ENCODE measurements around the gene CDH7.

CDH7 gene

DNA sequence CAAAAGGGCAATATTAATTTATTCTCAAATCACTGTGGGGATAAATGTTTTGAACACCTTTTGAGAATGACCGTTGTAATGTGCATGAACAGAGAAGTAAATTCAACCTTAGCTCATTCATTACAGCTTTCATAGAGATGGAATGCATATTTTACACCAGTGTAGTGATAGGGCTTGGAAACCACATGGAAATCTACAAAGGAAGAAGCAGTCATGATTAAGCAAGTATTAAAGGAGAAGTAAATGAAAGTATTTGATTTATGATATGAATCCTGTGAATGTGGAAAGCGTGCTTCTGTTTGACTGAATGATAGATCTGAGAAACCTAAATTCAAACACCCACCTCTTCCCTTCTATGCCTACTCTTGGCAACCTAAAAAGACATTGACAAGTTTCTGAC lies 64.7 kb downstream of the CDH7 start:
- H3K36me3 ChIP-seq (ENCODE audit: control insufficient read depth, insufficient read depth, low read length): no peaks in the 10 kb centered on the region
- H3K27me3 ChIP-seq (replicated peaks; ENCODE audit: control insufficient read depth, insufficient read depth, low read length, poor library complexity, severe bottlenecking): no peaks in the 10 kb centered on the region
- H3K4me1 ChIP-seq (ENCODE audit: control insufficient read depth, insufficient read depth, low read length, poor library complexity, severe bottlenecking): no peaks in the 10 kb centered on the region
- no peak overlapping the region for H3K4me3 ChIP-seq (ENCODE audit: insufficient read depth, low read depth, low read length, poor library complexity, severe bottlenecking)
- DNase-seq: no peak
- H3K27ac ChIP-seq (ENCODE audit: insufficient read depth, low read length, poor library complexity, severe bottlenecking): no peak overlapping the region
- no peaks in the 10 kb centered on the region for H3K9me3 ChIP-seq (ENCODE audit: control insufficient read depth, low read length)

DNA sequence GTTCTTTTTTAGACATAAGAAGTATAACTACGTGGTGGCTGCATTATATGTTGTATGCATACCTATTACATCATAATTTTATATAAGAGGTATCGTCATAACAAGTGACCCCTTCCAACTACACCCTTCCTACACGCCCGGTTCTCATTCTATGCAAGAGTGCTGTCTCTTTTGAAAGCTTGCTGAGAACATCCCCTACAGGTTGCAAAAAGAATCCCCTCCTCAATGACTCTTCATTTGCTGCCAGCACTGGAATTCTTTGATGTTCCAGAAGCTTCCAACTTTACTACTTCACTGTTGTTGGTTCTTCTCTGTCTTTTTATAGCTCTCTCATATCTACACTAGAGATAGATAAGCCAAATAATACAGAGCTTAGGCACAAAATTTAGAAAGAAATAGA lies 66.4 kb downstream of the CDH7 start:
- H3K4me1 ChIP-seq (ENCODE audit: control insufficient read depth, insufficient read depth, low read length, poor library complexity, severe bottlenecking): no peaks in the 10 kb centered on the region
- no peaks in the 10 kb centered on the region for H3K36me3 ChIP-seq (ENCODE audit: control insufficient read depth, insufficient read depth, low read length)
- no peak for DNase-seq
- H3K27ac ChIP-seq (ENCODE audit: insufficient read depth, low read length, poor library complexity, severe bottlenecking): no peak overlapping the region
- H3K4me3 ChIP-seq (ENCODE audit: insufficient read depth, low read depth, low read length, poor library complexity, severe bottlenecking): no peak overlapping the region
- H3K27me3 ChIP-seq (replicated peaks; ENCODE audit: control insufficient read depth, insufficient read depth, low read length, poor library complexity, severe bottlenecking): no peaks in the 10 kb centered on the region
- H3K9me3 ChIP-seq (ENCODE audit: control insufficient read depth, low read length): no peaks in the 10 kb centered on the region

DNA sequence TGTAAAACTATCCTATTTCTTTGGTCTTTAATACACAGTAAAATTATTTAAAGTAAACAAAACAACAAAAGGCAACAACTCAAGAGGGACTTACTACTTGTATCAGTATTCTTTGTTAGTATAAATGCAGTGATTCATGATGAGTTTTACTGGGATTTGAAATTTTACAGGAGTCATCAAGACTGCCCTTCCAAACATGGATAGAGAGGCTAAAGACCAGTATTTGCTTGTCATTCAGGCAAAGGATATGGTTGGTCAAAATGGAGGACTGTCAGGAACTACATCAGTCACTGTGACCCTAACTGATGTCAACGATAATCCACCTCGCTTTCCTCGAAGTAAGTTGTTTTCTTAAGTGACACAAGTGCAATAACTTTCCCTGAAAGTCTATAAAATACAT lies 71.1 kb downstream of the CDH7 start:
- no peaks in the 10 kb centered on the region for H3K9me3 ChIP-seq (ENCODE audit: control insufficient read depth, low read length)
- H3K27ac ChIP-seq (ENCODE audit: insufficient read depth, low read length, poor library complexity, severe bottlenecking): no peak overlapping the region
- H3K36me3 ChIP-seq (ENCODE audit: control insufficient read depth, insufficient read depth, low read length): no peaks in the 10 kb centered on the region
- H3K4me1 ChIP-seq (ENCODE audit: control insufficient read depth, insufficient read depth, low read length, poor library complexity, severe bottlenecking): no peaks in the 10 kb centered on the region
- H3K27me3 ChIP-seq (replicated peaks; ENCODE audit: control insufficient read depth, insufficient read depth, low read length, poor library complexity, severe bottlenecking): no peaks in the 10 kb centered on the region
- no peak for DNase-seq
- H3K4me3 ChIP-seq (ENCODE audit: insufficient read depth, low read depth, low read length, poor library complexity, severe bottlenecking): no peak overlapping the region

- no peaks in the 10 kb centered on the region for H3K36me3 ChIP-seq (ENCODE audit: control insufficient read depth, insufficient read depth, low read length)
- no peaks in the 10 kb centered on the region for H3K4me1 ChIP-seq (ENCODE audit: control insufficient read depth, insufficient read depth, low read length, poor library complexity, severe bottlenecking)
Measured at GRCh38 chr18:65822826-65823225, 72.0 kb downstream of the CDH7 start.

DNA sequence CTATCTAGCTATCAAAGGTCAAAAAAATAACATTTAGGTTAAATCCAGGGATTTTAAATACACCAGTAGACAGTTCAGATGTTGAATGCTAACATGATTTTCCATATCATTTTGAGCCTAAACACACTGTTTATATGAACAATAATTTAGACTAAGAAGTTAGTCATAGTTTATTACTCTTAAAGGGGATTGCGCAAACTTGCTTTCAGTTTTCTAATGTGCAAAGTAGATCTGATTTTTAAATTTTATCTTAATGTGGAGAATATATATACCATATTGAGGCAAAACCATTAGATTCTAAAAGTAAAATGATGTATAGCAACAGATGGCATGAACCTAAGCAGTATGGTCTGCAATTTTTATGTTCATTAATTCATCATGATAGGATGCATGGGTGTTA lies 76.6 kb downstream of the CDH7 start:
- no peak for DNase-seq
- Histone ChIP-seq H3K4me3 (ENCODE audit: insufficient read depth, low read depth, low read length, poor library complexity, severe bottlenecking) (no peak overlapping the region), H3K27ac (ENCODE audit: insufficient read depth, low read length, poor library complexity, severe bottlenecking) (no peak overlapping the region), H3K36me3 (ENCODE audit: control insufficient read depth, insufficient read depth, low read length) (no peaks in the 10 kb centered on the region), H3K27me3 (replicated peaks; ENCODE audit: control insufficient read depth, insufficient read depth, low read length, poor library complexity, severe bottlenecking) (no peaks in the 10 kb centered on the region), H3K4me1 (ENCODE audit: control insufficient read depth, insufficient read depth, low read length, poor library complexity, severe bottlenecking) (no peaks in the 10 kb centered on the region), H3K9me3 (ENCODE audit: control insufficient read depth, low read length) (no peaks in the 10 kb centered on the region)

More at GRCh38 chr18:65822826-65823225, 72.0 kb downstream of the CDH7 start:
- Histone ChIP-seq H3K9me3 (ENCODE audit: control insufficient read depth, low read length) (no peaks in the 10 kb centered on the region), H3K27ac (ENCODE audit: insufficient read depth, low read length, poor library complexity, severe bottlenecking) (no peak overlapping the region), H3K27me3 (replicated peaks; ENCODE audit: control insufficient read depth, insufficient read depth, low read length, poor library complexity, severe bottlenecking) (no peaks in the 10 kb centered on the region), H3K4me3 (ENCODE audit: insufficient read depth, low read depth, low read length, poor library complexity, severe bottlenecking) (no peak overlapping the region)
- no peak for DNase-seq

- Histone ChIP-seq H3K9me3 (ENCODE audit: control insufficient read depth, low read length) (no peaks in the 10 kb centered on the region), H3K4me3 (ENCODE audit: insufficient read depth, low read depth, low read length, poor library complexity, severe bottlenecking) (no peak overlapping the region), H3K27ac (ENCODE audit: insufficient read depth, low read length, poor library complexity, severe bottlenecking) (no peak overlapping the region), H3K4me1 (ENCODE audit: control insufficient read depth, insufficient read depth, low read length, poor library complexity, severe bottlenecking) (no peaks in the 10 kb centered on the region), H3K36me3 (ENCODE audit: control insufficient read depth, insufficient read depth, low read length) (no peaks in the 10 kb centered on the region), H3K27me3 (replicated peaks; ENCODE audit: control insufficient read depth, insufficient read depth, low read length, poor library complexity, severe bottlenecking) (no peaks in the 10 kb centered on the region)
- no peak for DNase-seq
Measured at GRCh38 chr18:65835881-65836280, 85.1 kb downstream of the CDH7 start.

DNA sequence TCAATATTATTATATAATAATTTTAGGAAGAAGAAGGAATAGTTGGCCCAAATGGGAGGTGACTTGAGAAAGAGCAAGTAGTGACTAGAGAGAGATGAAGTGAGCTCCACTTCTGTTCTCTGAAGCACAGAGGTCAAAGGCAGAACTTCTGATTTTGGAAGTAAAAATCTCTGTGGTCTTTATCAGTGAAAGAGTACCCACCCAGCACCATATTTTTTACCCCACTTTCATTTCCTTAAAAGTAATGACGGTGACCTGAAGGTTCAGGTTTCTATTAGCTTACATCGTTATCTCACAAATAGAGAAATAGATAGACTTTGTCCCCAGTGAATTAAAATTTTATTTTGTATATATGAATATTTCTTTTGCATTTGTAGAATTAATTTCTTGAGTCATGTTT lies 95.3 kb downstream of the CDH7 start:
- Histone ChIP-seq H3K36me3 (ENCODE audit: control insufficient read depth, insufficient read depth, low read length) (no peaks in the 10 kb centered on the region), H3K27me3 (replicated peaks; ENCODE audit: control insufficient read depth, insufficient read depth, low read length, poor library complexity, severe bottlenecking) (no peaks in the 10 kb centered on the region), H3K27ac (ENCODE audit: insufficient read depth, low read length, poor library complexity, severe bottlenecking) (no peak overlapping the region), H3K9me3 (ENCODE audit: control insufficient read depth, low read length) (no peaks in the 10 kb centered on the region), H3K4me3 (ENCODE audit: insufficient read depth, low read depth, low read length, poor library complexity, severe bottlenecking) (no peak overlapping the region), H3K4me1 (ENCODE audit: control insufficient read depth, insufficient read depth, low read length, poor library complexity, severe bottlenecking) (no peaks in the 10 kb centered on the region)
- DNase-seq: no peak

DNA sequence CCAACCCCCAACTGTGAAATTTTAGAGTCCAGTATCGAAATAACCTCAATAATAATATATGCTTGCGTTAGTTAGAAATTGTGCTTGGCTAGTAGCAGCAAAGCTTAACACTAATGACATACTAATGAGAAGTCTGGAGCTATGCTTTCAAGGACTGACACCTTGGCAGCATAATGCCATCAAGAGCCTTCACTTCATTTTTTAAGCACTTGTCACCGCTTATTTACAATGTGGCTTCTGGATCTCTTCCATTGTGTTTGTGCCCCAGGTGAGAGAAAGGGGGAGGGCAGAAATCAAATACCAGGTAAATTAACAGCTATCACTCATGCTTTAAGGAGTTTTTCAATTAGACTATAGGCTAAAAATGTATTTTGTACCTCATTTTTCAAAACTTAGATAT lies 101.5 kb downstream of the CDH7 start:
- Histone ChIP-seq H3K36me3 (ENCODE audit: control insufficient read depth, insufficient read depth, low read length) (no peaks in the 10 kb centered on the region), H3K4me3 (ENCODE audit: insufficient read depth, low read depth, low read length, poor library complexity, severe bottlenecking) (no peak overlapping the region), H3K27ac (ENCODE audit: insufficient read depth, low read length, poor library complexity, severe bottlenecking) (no peak overlapping the region), H3K27me3 (replicated peaks; ENCODE audit: control insufficient read depth, insufficient read depth, low read length, poor library complexity, severe bottlenecking) (no peaks in the 10 kb centered on the region), H3K4me1 (ENCODE audit: control insufficient read depth, insufficient read depth, low read length, poor library complexity, severe bottlenecking) (no peaks in the 10 kb centered on the region), H3K9me3 (ENCODE audit: control insufficient read depth, low read length) (no peaks in the 10 kb centered on the region)
- no peak for DNase-seq

- no peaks in the 10 kb centered on the region for H3K27me3 ChIP-seq (replicated peaks; ENCODE audit: control insufficient read depth, insufficient read depth, low read length, poor library complexity, severe bottlenecking)
- no peaks in the 10 kb centered on the region for H3K9me3 ChIP-seq (ENCODE audit: control insufficient read depth, low read length)
- no peak overlapping the region for H3K27ac ChIP-seq (ENCODE audit: insufficient read depth, low read length, poor library complexity, severe bottlenecking)
- DNase-seq: no peak
- no peaks in the 10 kb centered on the region for H3K36me3 ChIP-seq (ENCODE audit: control insufficient read depth, insufficient read depth, low read length)
- H3K4me3 ChIP-seq (ENCODE audit: insufficient read depth, low read depth, low read length, poor library complexity, severe bottlenecking): no peak overlapping the region
- no peaks in the 10 kb centered on the region for H3K4me1 ChIP-seq (ENCODE audit: control insufficient read depth, insufficient read depth, low read length, poor library complexity, severe bottlenecking)
Measured at GRCh38 chr18:65859075-65859474, 108.3 kb downstream of the CDH7 start.

- no peak for DNase-seq
- H3K36me3 ChIP-seq (ENCODE audit: control insufficient read depth, insufficient read depth, low read length): no peaks in the 10 kb centered on the region
- H3K27ac ChIP-seq (ENCODE audit: insufficient read depth, low read length, poor library complexity, severe bottlenecking): no peak overlapping the region
Measured at GRCh38 chr18:65869527-65869926, 118.7 kb downstream of the CDH7 start.

DNA sequence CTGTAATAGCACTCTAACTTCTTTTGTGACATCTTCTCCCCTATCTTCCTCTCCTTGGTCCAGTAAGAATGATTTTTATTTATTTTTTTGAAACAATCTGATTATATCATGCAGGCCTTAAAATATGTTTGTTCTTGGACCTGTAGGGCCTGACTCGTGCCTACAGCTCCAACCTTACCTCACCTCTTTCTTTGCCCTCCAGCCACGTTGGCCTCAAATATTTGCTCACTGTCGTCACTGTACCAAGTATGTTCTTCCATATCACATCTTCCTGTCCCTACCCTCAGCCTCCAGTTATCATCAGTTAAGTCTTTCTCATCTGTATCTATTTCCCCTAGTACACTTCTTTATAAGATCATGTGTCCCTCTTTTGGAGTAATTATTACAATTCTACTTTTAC lies 125.5 kb downstream of the CDH7 start:
- Histone ChIP-seq H3K4me1 (ENCODE audit: control insufficient read depth, insufficient read depth, low read length, poor library complexity, severe bottlenecking) (no peaks in the 10 kb centered on the region), H3K27ac (ENCODE audit: insufficient read depth, low read length, poor library complexity, severe bottlenecking) (no peak overlapping the region), H3K36me3 (ENCODE audit: control insufficient read depth, insufficient read depth, low read length) (no peaks in the 10 kb centered on the region), H3K9me3 (ENCODE audit: control insufficient read depth, low read length) (no peaks in the 10 kb centered on the region), H3K4me3 (ENCODE audit: insufficient read depth, low read depth, low read length, poor library complexity, severe bottlenecking) (no peak overlapping the region), H3K27me3 (replicated peaks; ENCODE audit: control insufficient read depth, insufficient read depth, low read length, poor library complexity, severe bottlenecking) (no peaks in the 10 kb centered on the region)
- no peak for DNase-seq

More at GRCh38 chr18:65869527-65869926, 118.7 kb downstream of the CDH7 start:
- Histone ChIP-seq H3K4me1 (ENCODE audit: control insufficient read depth, insufficient read depth, low read length, poor library complexity, severe bottlenecking) (no peaks in the 10 kb centered on the region), H3K27me3 (replicated peaks; ENCODE audit: control insufficient read depth, insufficient read depth, low read length, poor library complexity, severe bottlenecking) (no peaks in the 10 kb centered on the region), H3K9me3 (ENCODE audit: control insufficient read depth, low read length) (no peaks in the 10 kb centered on the region), H3K4me3 (ENCODE audit: insufficient read depth, low read depth, low read length, poor library complexity, severe bottlenecking) (no peak overlapping the region)
